Stimulated activated CD4-positive, alpha-beta T cell treated with anti-CD3 and anti-CD28 coated beads, Interleukin-12 subunit alpha, Interleukin-12 subunit beta, amount 100 ng/mL, for 48 hours (primary cell): ENCODE data around the gene TPCN2.

Experiments
- DNase-seq, 3 donors: peaks; one replicate each; pipeline ENCODE4 v3.0.0-alpha.2; 2020; ENCODE audit warnings: low read depth in 2 of 3, low spot score in 1 of 3

TPCN2 gene

GRCh38 chr11:69035946-69036340 is 12.8 kb upstream of the TPCN2 start:
- no peak for DNase-seq

- no peak for DNase-seq
Observed at GRCh38 chr11:69037074-69037473, 11.7 kb upstream of the TPCN2 start.

- DNase-seq: no peak
Observed at GRCh38 chr11:69037544-69037943, 11.2 kb upstream of the TPCN2 start.

- no peak for DNase-seq
Observed at GRCh38 chr11:69039501-69039900, 9.2 kb upstream of the TPCN2 start.

- no peak for DNase-seq
Observed at GRCh38 chr11:69040051-69040450, 8.7 kb upstream of the TPCN2 start.

GRCh38 chr11:69040581-69041260 is 8.0 kb upstream of the TPCN2 start:
- peak in 1 of 3 donors; percentile 30 for DNase-seq

GRCh38 chr11:69041516-69041915 is 7.2 kb upstream of the TPCN2 start:
- DNase-seq: no peak

- DNase-seq: no peak
Observed at GRCh38 chr11:69044111-69045013, 4.4 kb upstream of the TPCN2 start.

GRCh38 chr11:69048031-69048693 is 570 bp upstream of the TPCN2 start:
- DNase-seq: no peak

- DNase-seq: no peak
Observed at GRCh38 chr11:69049490-69049867, 747 bp downstream of the TPCN2 start.

GRCh38 chr11:69050592-69051380 is 2.1 kb downstream of the TPCN2 start:
- DNase-seq: no peak

GRCh38 chr11:69051381-69052342 is 2.9 kb downstream of the TPCN2 start:
- DNase-seq: no peak

- DNase-seq: no peak
Observed at GRCh38 chr11:69052343-69053168, 3.8 kb downstream of the TPCN2 start.

- DNase-seq: no peak
Observed at GRCh38 chr11:69053169-69053477, 4.4 kb downstream of the TPCN2 start.

GRCh38 chr11:69053546-69054396 is 5.0 kb downstream of the TPCN2 start:
- DNase-seq: no peak

- DNase-seq: no peak
Observed at GRCh38 chr11:69054397-69055211, 5.9 kb downstream of the TPCN2 start.

GRCh38 chr11:69055212-69055586 is 6.5 kb downstream of the TPCN2 start:
- DNase-seq: no peak
